PC-9 (cell line): ENCODE data around the gene LIAS. TPM values are rescaled to one million over a fixed set of nuclear protein-coding genes. Genes with fewer than 3 reads are reported as not detected.
"Not testable (repeated sequence)": the region's sequence is repeated elsewhere in the genome, so short reads cannot be mapped to it uniquely, and the experiment has no call there.

Experiments
- BruUV-seq: library from RNA; stranded (reverse); fragments of 400-500 nt; replicated peaks from 2 replicates; lab custom pipeline; 2021; lab: Mats Ljungman, UMichigan
- CTCF ChIA-PET: fragments of 300-600 bp; sonication (Branson Sonifier 250); formaldehyde crosslinking; loops from one replicate; lab custom pipeline; 2022; ENCODE audit warnings: antibody characterized with exemption; lab: Charles Lee
- POLR2A ChIA-PET: fragments of 300-600 bp; sonication (Branson Sonifier 250); formaldehyde crosslinking; loops from one replicate; lab custom pipeline; 2022; ENCODE audit warnings: antibody characterized with exemption; ENCODE audit not compliant: unreplicated experiment; lab: Charles Lee
- DNase-seq, 2 experiments: peaks; one replicate each; pipeline versions ENCODE4 v3.0.0 to v3.0.0-alpha.2; 2015 to 2022; ENCODE audit warnings: mixed read lengths in 1 of 2
- H2AFZ ChIP-seq: fragments of 200-600 bp; sonication (generic); 2 replicates; pipeline ENCODE4 v1.8.1; 2017; ENCODE audit warnings: antibody characterized with exemption
- H3F3A ChIP-seq: fragments of 200-600 bp; sonication (generic); 2 replicates; pipeline ENCODE4 v1.8.1; 2017; ENCODE audit warnings: antibody characterized with exemption, mild to moderate bottlenecking, low read depth; ENCODE audit not compliant: insufficient read depth
- H3K27ac ChIP-seq: fragments of 200-600 bp; sonication (generic); 2 replicates; pipeline ENCODE4 v1.6.1; 2016; ENCODE audit warnings: mixed run types
- H3K27me3 ChIP-seq: fragments of 200-600 bp; sonication (generic); 2 replicates; pipeline ENCODE4 v1.6.1; 2016; ENCODE audit warnings: low read depth, mixed run types; ENCODE audit not compliant: insufficient read depth
- H3K36me3 ChIP-seq: fragments of 200-600 bp; sonication (generic); 2 replicates; pipeline ENCODE4 v1.6.1; 2016; ENCODE audit warnings: low read depth, mixed run types
- H3K4me1 ChIP-seq: fragments of 200-600 bp; sonication (generic); replicated peaks from 2 replicates; pipeline ENCODE4 v1.6.1; 2016; ENCODE audit warnings: mixed run types; ENCODE audit not compliant: insufficient read depth
- H3K4me2 ChIP-seq: fragments of 200-600 bp; sonication (generic); 2 replicates; pipeline ENCODE4 v1.6.1; 2017; ENCODE audit warnings: mixed run types
- H3K4me3 ChIP-seq: fragments of 200-600 bp; sonication (generic); 2 replicates; pipeline ENCODE4 v1.6.1; 2016; ENCODE audit warnings: mixed run types
- H3K79me2 ChIP-seq: fragments of 200-600 bp; sonication (generic); 2 replicates; pipeline ENCODE4 v1.6.1; 2017; ENCODE audit warnings: low read depth, mixed run types
- H3K9me2 ChIP-seq: fragments of 200-600 bp; sonication (generic); 2 replicates; pipeline ENCODE4 v1.8.1; 2017; ENCODE audit warnings: mild to moderate bottlenecking; ENCODE audit not compliant: insufficient read depth
- H3K9me3 ChIP-seq: fragments of 200-600 bp; sonication (generic); 2 replicates; pipeline ENCODE4 v1.8.1; 2016; ENCODE audit warnings: low read depth; ENCODE audit not compliant: insufficient read depth
- H4K20me1 ChIP-seq: fragments of 200-600 bp; sonication (generic); 2 replicates; pipeline ENCODE4 v1.8.1; 2017; ENCODE audit not compliant: insufficient read depth
- CTCF ChIP-seq: fragments of 200-600 bp; sonication (generic); conservative IDR thresholded peaks from 2 replicates; pipeline ENCODE4 v1.6.1; 2017; ENCODE audit warnings: mixed run types, antibody characterized with exemption, mild to moderate bottlenecking, moderate library complexity
- EZH2 ChIP-seq: fragments of 200-600 bp; sonication (generic); IDR thresholded peaks from 2 replicates; pipeline ENCODE4 v1.8.0; 2017; ENCODE audit warnings: antibody characterized with exemption, low read depth
- intact Hi-C: fragments of 100-400 bp; cut with micrococcal nuclease; formaldehyde crosslinking; loops from one replicate; pipeline ENCODE4 v1.10.0; 2022; ENCODE audit not compliant: unreplicated experiment
- total RNA-seq: library from RNA; stranded (reverse); gene quantifications from 2 replicates; pipeline ENCODE4 v1.2.3, GENCODE V29; 2021

The LIAS gene
- total RNA-seq, 1 experiment from 2014 or later = 16.4 TPM

- peaks cover 77% of the 10 kb centered on the region for H3F3A ChIP-seq
- H3K4me3 ChIP-seq = no peak overlapping the region
- no peak for TF ChIP-seq CTCF
- TF ChIP-seq EZH2 = no peak
- POLR2A ChIA-PET = no interaction called here
- H3K79me2 ChIP-seq = no peaks in the 10 kb centered on the region
- H3K4me2 ChIP-seq = no peak overlapping the region
- peaks cover 47% of the 10 kb centered on the region for H3K36me3 ChIP-seq
- no TSS peak for BruUV-seq
- CTCF ChIA-PET = no interaction called here
- no peaks in the 10 kb centered on the region for H4K20me1 ChIP-seq
- H3K27me3 ChIP-seq = no peaks in the 10 kb centered on the region
- H3K9me3 ChIP-seq = no peaks in the 10 kb centered on the region; the same call in 1 of the 2 replicates
- no peak overlapping the region for H2AFZ ChIP-seq
- H3K9me2 ChIP-seq = no peaks in the 10 kb centered on the region
- DNase-seq = no peak
- H3K4me1 ChIP-seq = peaks cover 31% of the 10 kb centered on the region
- H3K27ac ChIP-seq = peak overlapping the region; percentile 87
- intact Hi-C loops = no loop called here
Observed at GRCh38 chr4:39498727-39499020, 39.8 kb downstream of the LIAS start.

GRCh38 chr4:39502019-39502663 lies 43.3 kb downstream of the LIAS start:
- H2AFZ ChIP-seq = no peak overlapping the region
- 0 out of 2 replicates have a peak, but pooled peaks cover 5% of the 10 kb centered on the region for H3K4me1 ChIP-seq
- no TSS peak for BruUV-seq
- intact Hi-C loops = no loop called here
- no peaks in the 10 kb centered on the region for H4K20me1 ChIP-seq
- H3K27me3 ChIP-seq = no peaks in the 10 kb centered on the region
- CTCF ChIA-PET = no interaction called here
- peak overlapping the region; percentile 20 for H3K27ac ChIP-seq
- no peak for DNase-seq
- H3K36me3 ChIP-seq = peaks cover 77% of the 10 kb centered on the region
- no peaks in the 10 kb centered on the region; the same call in 1 of the 2 replicates for H3K9me3 ChIP-seq
- H3K79me2 ChIP-seq = no peaks in the 10 kb centered on the region
- POLR2A ChIA-PET = no interaction called here
- H3K9me2 ChIP-seq = no peaks in the 10 kb centered on the region
- TF ChIP-seq EZH2 = no peak
- no peak for TF ChIP-seq CTCF
- H3K4me2 ChIP-seq = no peak overlapping the region
- no peak overlapping the region for H3K4me3 ChIP-seq
- H3F3A ChIP-seq = peaks cover 72% of the 10 kb centered on the region

- H3K9me2 ChIP-seq, BruUV-seq, H4K20me1 ChIP-seq, H3K79me2 ChIP-seq, POLR2A ChIA-PET, H3K9me3 ChIP-seq, H2AFZ ChIP-seq, H3K4me1 ChIP-seq, H3K27me3 ChIP-seq, intact Hi-C loops, CTCF ChIA-PET, DNase-seq, H3K4me3 ChIP-seq, H3K4me2 ChIP-seq: not testable (repeated sequence)
- peaks cover 80% of the 10 kb centered on the region for H3K36me3 ChIP-seq
- H3F3A ChIP-seq = peaks cover 72% of the 10 kb centered on the region
- peak overlapping the region; percentile 20 for H3K27ac ChIP-seq
Observed at GRCh38 chr4:39502664-39503035, 43.8 kb downstream of the LIAS start.

- Histone ChIP-seq H3K4me3 (no peak overlapping the region), H4K20me1 (no peaks in the 10 kb centered on the region), H3K9me2 (no peaks in the 10 kb centered on the region), H3K79me2 (peaks cover 9% of the 10 kb centered on the region; the same call in 1 of the 2 replicates), H3K27me3 (no peaks in the 10 kb centered on the region), H3K4me2 (no peak overlapping the region), H3K9me3 (no peaks in the 10 kb centered on the region), H3K27ac (no peak overlapping the region), H2AFZ (no peak overlapping the region), H3F3A (peaks cover 71% of the 10 kb centered on the region), H3K36me3 (peaks cover 79% of the 10 kb centered on the region), H3K4me1 (no peaks in the 10 kb centered on the region)
- TF ChIP-seq EZH2 = no peak
- TF ChIP-seq CTCF = no peak
- CTCF ChIA-PET = no interaction called here
- BruUV-seq = no TSS peak
- POLR2A ChIA-PET = no interaction called here
- DNase-seq = no peak
- intact Hi-C loops = no loop called here
Observed at GRCh38 chr4:39504538-39504937, 45.7 kb downstream of the LIAS start.
